ENCODE data around the gene DRD2.

DRD2 gene

GRCh38 chr11:113484223-113484622, 9.0 kb upstream of the DRD2 start:
- no peak for DNase-seq (ENCODE audit: low read depth in 2 of 2, low spot score in 1 of 2)

- DNase-seq (ENCODE audit: low read depth in 2 of 2, low spot score in 1 of 2) = no peak
These were observed 6.5 kb upstream of the DRD2 start for GRCh38 chr11:113481672-113482071.

GRCh38 chr11:113481226-113481625, 6.0 kb upstream of the DRD2 start:
- DNase-seq (ENCODE audit: low read depth in 2 of 2, low spot score in 1 of 2) = no peak

GRCh38 chr11:113477321-113477720, 2.1 kb upstream of the DRD2 start:
- no peak for DNase-seq (ENCODE audit: low read depth in 2 of 2, low spot score in 1 of 2)

GRCh38 chr11:113476553-113476952, 1.4 kb upstream of the DRD2 start:
- DNase-seq (ENCODE audit: low read depth in 2 of 2, low spot score in 1 of 2) = no peak

GRCh38 chr11:113474362-113475159, 637 bp downstream of the DRD2 start:
- peak; percentile 2 to 11 for DNase-seq (ENCODE audit: low read depth in 2 of 2, low spot score in 1 of 2)

- no peak for DNase-seq (ENCODE audit: low read depth in 2 of 2, low spot score in 1 of 2)
These were observed 1.2 kb downstream of the DRD2 start for GRCh38 chr11:113473983-113474361.

GRCh38 chr11:113472471-113472870, 2.7 kb downstream of the DRD2 start:
- no peak for DNase-seq (ENCODE audit: low read depth in 2 of 2, low spot score in 1 of 2)

- no peak for DNase-seq (ENCODE audit: low read depth in 2 of 2, low spot score in 1 of 2)
These were observed 5.0 kb downstream of the DRD2 start for GRCh38 chr11:113470233-113470632.

GRCh38 chr11:113468726-113469345, 6.4 kb downstream of the DRD2 start:
- no peak for DNase-seq (ENCODE audit: low read depth in 2 of 2, low spot score in 1 of 2)

- DNase-seq (ENCODE audit: low read depth in 2 of 2, low spot score in 1 of 2) = no peak
These were observed 7.7 kb downstream of the DRD2 start for GRCh38 chr11:113467545-113467944.

- DNase-seq (ENCODE audit: low read depth in 2 of 2, low spot score in 1 of 2) = no peak
These were observed 9.4 kb downstream of the DRD2 start for GRCh38 chr11:113465786-113466185.

- DNase-seq (ENCODE audit: low read depth in 2 of 2, low spot score in 1 of 2) = no peak
These were observed 10.8 kb downstream of the DRD2 start for GRCh38 chr11:113464416-113464815.

GRCh38 chr11:113462830-113463229, 12.4 kb downstream of the DRD2 start:
- no peak for DNase-seq (ENCODE audit: low read depth in 2 of 2, low spot score in 1 of 2)

GRCh38 chr11:113461639-113462038, 13.6 kb downstream of the DRD2 start:
- no peak for DNase-seq (ENCODE audit: low read depth in 2 of 2, low spot score in 1 of 2)

GRCh38 chr11:113460469-113460868, 14.7 kb downstream of the DRD2 start:
- DNase-seq (ENCODE audit: low read depth in 2 of 2, low spot score in 1 of 2) = no peak

- DNase-seq (ENCODE audit: low read depth in 2 of 2, low spot score in 1 of 2) = no peak
These were observed 17.0 kb downstream of the DRD2 start for GRCh38 chr11:113458189-113458588.

- no peak for DNase-seq (ENCODE audit: low read depth in 2 of 2, low spot score in 1 of 2)
These were observed 17.4 kb downstream of the DRD2 start for GRCh38 chr11:113457784-113458183.

GRCh38 chr11:113454455-113454854, 20.7 kb downstream of the DRD2 start:
- DNase-seq (ENCODE audit: low read depth in 2 of 2, low spot score in 1 of 2) = no peak

- no peak for DNase-seq (ENCODE audit: low read depth in 2 of 2, low spot score in 1 of 2)
These were observed 25.5 kb downstream of the DRD2 start for GRCh38 chr11:113449743-113450142.

GRCh38 chr11:113448316-113448677, 26.9 kb downstream of the DRD2 start:
- no peak for DNase-seq (ENCODE audit: low read depth in 2 of 2, low spot score in 1 of 2)

GRCh38 chr11:113447621-113448315, 27.4 kb downstream of the DRD2 start:
- DNase-seq (ENCODE audit: low read depth in 2 of 2, low spot score in 1 of 2) = no peak
